Erythroblast (primary cell): Measurements from ENCODE around the gene SLC26A9.

Experiments
- GATA1 ChIP-seq: IDR thresholded peaks from 2 replicates; pipeline ENCODE4 v1.6.1; 2011; ENCODE audit warnings: low read depth, mild to moderate bottlenecking, control low read depth, low read length, moderate library complexity
- POLR2A ChIP-seq: IDR thresholded peaks from 2 replicates; pipeline ENCODE4 v1.6.1; 2011; ENCODE audit warnings: mild to moderate bottlenecking, low read length

DNA sequence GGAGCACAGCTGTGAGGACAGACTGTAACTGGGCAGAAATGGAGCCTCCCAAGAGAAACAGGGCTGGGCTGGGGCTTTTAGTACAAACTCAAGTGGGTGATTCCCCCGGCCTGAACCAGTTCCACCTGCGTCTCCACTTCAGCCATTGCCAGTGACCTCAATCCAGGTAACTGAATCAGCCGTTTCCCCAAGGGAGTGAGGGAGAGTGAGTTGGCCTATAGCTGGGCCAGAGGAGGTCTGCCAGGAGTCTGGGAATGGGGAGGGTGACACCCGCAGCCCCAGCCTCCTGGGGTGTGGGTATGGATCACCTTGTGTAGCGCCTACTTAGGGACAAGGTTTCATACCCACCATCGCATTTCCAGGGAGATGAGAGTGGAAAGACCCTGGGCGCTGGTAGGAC is 8.5 kb downstream of the SLC26A9 start:
- TF ChIP-seq POLR2A: no peak
- no peak for TF ChIP-seq GATA1
